Kidney epithelial cell (primary cell): Measurements from ENCODE around the gene NUCKS1. TPM values are rescaled to one million over a fixed set of nuclear protein-coding genes. Genes with fewer than 3 reads are reported as not detected.

Experiments
- DNase-seq: peaks from one replicate; pipeline ENCODE4 v3.0.0-alpha.2; 2010; ENCODE audit warnings: low read depth
- H3K27me3 ChIP-seq: 2 replicates; pipeline ENCODE4 v1.6.0; 2011; ENCODE audit warnings: low read length; ENCODE audit not compliant: control insufficient read depth, insufficient read depth
- H3K36me3 ChIP-seq: 2 replicates; pipeline ENCODE4 v1.5.1; 2011; ENCODE audit warnings: low read length; ENCODE audit not compliant: control insufficient read depth, insufficient read depth
- H3K4me3 ChIP-seq: 2 replicates; pipeline ENCODE4 v1.5.1; 2011; ENCODE audit warnings: low read depth, mild to moderate bottlenecking, control low read depth, low read length
- total RNA-seq: library from RNA; depleted of rRNA; stranded (reverse); fragments of >200 nt; gene quantifications from 2 replicates; pipeline ENCODE4 v1.2.3, GENCODE V29; 2015
- TF ChIP-seq, protein P1 (sequence below): IDR thresholded peaks from 2 replicates; pipeline ENCODE4 v1.5.1; 2011; ENCODE audit warnings: mild to moderate bottlenecking, moderate library complexity, low read length, control low read depth, inconsistent platforms; ENCODE audit not compliant: insufficient read depth, poor library complexity, severe bottlenecking

NUCKS1 gene
- total RNA-seq, 1 donor from 2014 or later, result 72.6 TPM

DNA sequence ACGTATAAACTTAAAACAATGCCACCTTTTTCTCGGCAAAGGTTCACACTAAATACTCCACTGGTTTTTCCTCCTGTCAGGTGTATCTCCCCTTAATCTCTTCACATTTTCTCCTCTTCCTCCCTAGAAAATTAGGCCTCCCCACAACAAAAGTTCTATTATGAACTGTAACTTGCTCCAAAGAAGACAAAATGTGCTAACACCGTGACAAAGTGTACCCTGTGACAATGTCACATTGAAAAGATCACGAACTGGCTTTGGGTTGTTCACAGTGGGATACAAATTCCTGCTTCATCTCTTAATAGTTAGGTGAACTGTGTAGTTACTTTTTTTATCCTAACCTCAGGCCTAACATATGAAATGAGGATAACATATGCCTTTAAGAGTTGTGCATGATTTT, 6.0 kb downstream of the NUCKS1 start:
- DNase-seq, result no peak
- Histone ChIP-seq H3K4me3 (no peak overlapping the region), H3K36me3 (no peaks in the 10 kb centered on the region), H3K27me3 (no peaks in the 10 kb centered on the region)
- TF ChIP-seq, protein P1, sequence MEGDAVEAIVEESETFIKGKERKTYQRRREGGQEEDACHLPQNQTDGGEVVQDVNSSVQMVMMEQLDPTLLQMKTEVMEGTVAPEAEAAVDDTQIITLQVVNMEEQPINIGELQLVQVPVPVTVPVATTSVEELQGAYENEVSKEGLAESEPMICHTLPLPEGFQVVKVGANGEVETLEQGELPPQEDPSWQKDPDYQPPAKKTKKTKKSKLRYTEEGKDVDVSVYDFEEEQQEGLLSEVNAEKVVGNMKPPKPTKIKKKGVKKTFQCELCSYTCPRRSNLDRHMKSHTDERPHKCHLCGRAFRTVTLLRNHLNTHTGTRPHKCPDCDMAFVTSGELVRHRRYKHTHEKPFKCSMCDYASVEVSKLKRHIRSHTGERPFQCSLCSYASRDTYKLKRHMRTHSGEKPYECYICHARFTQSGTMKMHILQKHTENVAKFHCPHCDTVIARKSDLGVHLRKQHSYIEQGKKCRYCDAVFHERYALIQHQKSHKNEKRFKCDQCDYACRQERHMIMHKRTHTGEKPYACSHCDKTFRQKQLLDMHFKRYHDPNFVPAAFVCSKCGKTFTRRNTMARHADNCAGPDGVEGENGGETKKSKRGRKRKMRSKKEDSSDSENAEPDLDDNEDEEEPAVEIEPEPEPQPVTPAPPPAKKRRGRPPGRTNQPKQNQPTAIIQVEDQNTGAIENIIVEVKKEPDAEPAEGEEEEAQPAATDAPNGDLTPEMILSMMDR, result no peak

DNA sequence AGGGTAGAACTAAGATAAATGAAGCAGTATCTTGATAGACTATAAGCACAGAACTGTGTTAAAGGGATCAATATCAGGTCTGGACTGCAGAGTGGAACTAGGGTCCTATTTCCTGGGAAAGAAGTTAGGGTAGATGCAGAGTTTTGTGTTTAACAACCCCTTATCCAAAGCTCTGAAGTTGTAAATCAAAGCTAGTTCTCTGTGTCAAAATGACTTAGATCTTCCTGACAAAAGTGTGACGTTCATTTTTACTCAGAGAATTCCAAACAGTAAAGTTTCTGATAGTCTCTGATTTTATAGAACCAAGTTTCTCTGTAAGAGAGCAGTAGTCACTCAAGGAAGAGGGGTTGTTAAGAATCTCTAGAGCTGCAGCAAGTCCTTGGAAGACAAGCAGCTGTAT, 8.3 kb downstream of the NUCKS1 start:
- H3K36me3 ChIP-seq, result no peaks in the 10 kb centered on the region
- no peak overlapping the region for H3K4me3 ChIP-seq
- no peaks in the 10 kb centered on the region for H3K27me3 ChIP-seq
- TF ChIP-seq, protein P1, result no peak
- no peak for DNase-seq

DNA sequence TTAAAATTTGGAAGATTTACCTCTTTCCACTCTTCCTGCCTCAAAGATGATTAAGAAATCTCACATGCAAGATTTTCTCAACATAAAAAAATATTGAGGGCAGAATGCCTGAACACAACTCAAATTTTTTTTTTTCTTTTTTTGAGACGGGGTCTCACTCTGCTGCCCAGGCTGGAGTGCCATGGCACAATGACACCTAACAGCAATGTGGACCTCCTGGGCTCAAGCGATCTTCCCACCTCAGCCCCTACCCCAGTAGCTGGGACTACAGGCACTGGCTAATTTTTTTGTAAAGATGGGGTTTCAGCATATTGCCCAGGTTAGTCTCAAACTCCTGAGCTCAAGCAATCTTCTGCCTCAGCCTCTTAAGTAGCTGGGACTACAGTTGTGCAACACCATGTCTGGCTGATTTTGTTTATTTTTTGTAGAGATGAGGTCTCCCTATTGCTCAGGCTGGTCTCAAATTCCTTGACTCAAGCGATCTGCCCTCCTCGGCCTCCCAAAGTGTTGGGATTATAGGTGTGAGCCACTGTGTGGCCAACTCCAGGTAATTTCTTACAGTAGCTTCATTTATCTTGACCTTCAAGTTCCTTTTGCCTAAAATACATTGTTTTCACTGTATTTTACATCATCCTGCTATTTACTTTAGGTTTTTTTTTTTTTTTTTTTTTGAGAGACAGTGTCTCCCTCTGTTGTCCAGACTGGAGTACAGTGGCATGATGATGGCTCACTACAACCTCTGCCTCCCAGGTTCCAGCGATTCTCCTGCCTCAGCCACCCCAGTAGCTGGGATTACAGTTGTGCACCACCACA, 10.4 kb downstream of the NUCKS1 start:
- H3K27me3 ChIP-seq, result no peaks in the 10 kb centered on the region

DNA sequence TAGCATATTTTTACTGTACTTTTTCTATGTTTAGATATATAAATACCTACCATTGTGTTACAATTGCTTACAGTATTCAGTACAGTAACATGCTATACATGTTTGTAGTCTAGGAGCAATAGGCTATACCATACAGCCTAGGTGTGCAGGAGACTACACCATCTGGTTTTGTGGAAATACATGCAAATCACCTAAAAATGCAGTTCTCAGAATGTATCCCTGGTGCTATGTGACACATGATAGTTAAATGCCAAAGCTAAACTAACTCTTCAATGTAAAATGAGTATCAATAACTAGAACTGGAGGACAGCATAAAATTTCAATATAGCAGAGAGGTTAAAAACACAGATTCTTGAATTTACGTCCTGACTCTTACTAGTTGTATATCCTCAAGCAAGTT, 14.8 kb downstream of the NUCKS1 start:
- H3K36me3 ChIP-seq, result no peaks in the 10 kb centered on the region

More for the DNA sequence above, 10.4 kb downstream of the NUCKS1 start:
- no peak overlapping the region for H3K4me3 ChIP-seq
- TF ChIP-seq, protein P1, result peak; percentile 16
- no peak for DNase-seq
- H3K36me3 ChIP-seq, result no peaks in the 10 kb centered on the region

DNA sequence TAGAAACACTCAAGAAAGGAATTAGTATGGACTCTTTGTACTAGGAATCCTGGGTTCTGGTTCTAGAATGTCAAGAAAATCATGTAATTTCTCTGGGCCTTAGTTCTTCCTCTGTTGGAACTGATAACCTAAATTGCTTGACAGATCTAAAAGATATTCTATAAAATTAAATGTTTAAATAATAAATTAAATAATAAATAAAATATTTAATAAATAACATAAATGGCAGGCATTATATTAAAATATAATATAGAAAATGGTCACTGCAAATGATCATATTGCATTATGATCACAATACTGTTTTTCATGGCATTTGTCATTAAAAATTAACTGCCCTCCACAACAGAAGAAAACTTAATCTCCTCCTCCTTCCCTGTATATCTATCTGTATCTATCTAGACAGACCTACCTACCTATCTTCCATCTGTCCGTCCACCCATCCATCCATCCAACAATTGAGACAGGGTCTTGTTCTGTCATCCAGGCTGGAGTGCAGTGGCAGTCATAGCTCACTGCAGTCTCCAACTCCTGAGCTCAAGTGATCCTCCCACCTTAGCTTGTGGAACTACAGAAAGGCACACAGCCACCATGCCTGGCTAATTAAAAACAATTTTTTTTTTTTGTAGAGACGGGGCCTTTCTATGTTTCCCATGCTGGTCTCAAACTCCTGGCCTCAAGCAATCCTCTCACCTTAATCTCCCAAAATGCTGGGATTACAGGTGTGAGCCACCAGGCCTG, 16.4 kb downstream of the NUCKS1 start:
- no peak for DNase-seq
- H3K27me3 ChIP-seq, result no peaks in the 10 kb centered on the region
- no peak overlapping the region for H3K4me3 ChIP-seq
- no peaks in the 10 kb centered on the region for H3K36me3 ChIP-seq
- TF ChIP-seq, protein P1, result no peak

More for the DNA sequence above, 14.8 kb downstream of the NUCKS1 start:
- TF ChIP-seq, protein P1, result no peak
- no peak overlapping the region for H3K4me3 ChIP-seq
- DNase-seq, result no peak
- no peaks in the 10 kb centered on the region for H3K27me3 ChIP-seq
